HEK293 (cell line): ENCODE data around the gene TAS2R60.

Experiments used
- ZBTB20 ChIP-seq: fragments of 450-650 bp; formaldehyde crosslinking; IDR thresholded peaks from 2 replicates; pipeline ENCODE4 v1.5.1; 2016; ENCODE audit warnings: missing biosample characterization, missing genetic modification characterization
- ZFP3 ChIP-seq: fragments of 450-650 bp; formaldehyde crosslinking; IDR thresholded peaks from 2 replicates; pipeline ENCODE4 v1.5.1; 2016; ENCODE audit warnings: low read depth, missing biosample characterization, missing genetic modification characterization
- ZFP69B ChIP-seq: fragments of 450-650 bp; formaldehyde crosslinking; IDR thresholded peaks from 2 replicates; pipeline ENCODE4 v1.5.1; 2016; ENCODE audit warnings: missing biosample characterization, missing genetic modification characterization
- ZNF184 ChIP-seq: fragments of 450-650 bp; IDR thresholded peaks from 2 replicates; pipeline ENCODE4 v1.5.1; 2018; ENCODE audit warnings: missing biosample characterization, mild to moderate bottlenecking, missing genetic modification characterization
- ZNF274 ChIP-seq, 2 experiments: fragments of 200-500 bp in 1 of 2; fragments of 450-650 bp in 1 of 2; sonication (Bioruptor generic) in 1 of 2; formaldehyde crosslinking in 1 of 2; IDR thresholded peaks; 2 replicates each; pipeline versions ENCODE4 v1.5.1 to v1.6.1; 2014 to 2016; ENCODE audit warnings: borderline replicate concordance in 1 of 2, inconsistent platforms in 1 of 2, low read length in 1 of 2, missing biosample characterization in 1 of 2, missing genetic modification characterization in 1 of 2
- ZNF341 ChIP-seq: fragments of 450-650 bp; formaldehyde crosslinking; IDR thresholded peaks from 2 replicates; pipeline ENCODE4; 2016; ENCODE audit warnings: low read depth, missing biosample characterization, missing genetic modification characterization
- ZNF529 ChIP-seq: fragments of 450-650 bp; formaldehyde crosslinking; IDR thresholded peaks from 2 replicates; pipeline ENCODE4 v1.5.1; 2017; ENCODE audit warnings: missing genetic modification characterization, missing biosample characterization; ENCODE audit not compliant: insufficient replicate concordance
- ZNF544 ChIP-seq: fragments of 450-650 bp; formaldehyde crosslinking; IDR thresholded peaks from 2 replicates; pipeline ENCODE4 v1.5.0; 2017; ENCODE audit warnings: missing biosample characterization, missing genetic modification characterization
- ZNF677 ChIP-seq: fragments of 450-650 bp; IDR thresholded peaks from 2 replicates; pipeline ENCODE4 v1.5.0; 2018; ENCODE audit warnings: missing biosample characterization, mild to moderate bottlenecking, missing genetic modification characterization, moderate library complexity
- ZNF747 ChIP-seq: fragments of 450-650 bp; formaldehyde crosslinking; IDR thresholded peaks from 2 replicates; pipeline ENCODE4 v1.5.1; 2016; ENCODE audit warnings: missing biosample characterization, missing genetic modification characterization
- TF ChIP-seq, protein P1 (sequence below): fragments of 450-650 bp; formaldehyde crosslinking; IDR thresholded peaks from 2 replicates; pipeline ENCODE4 v1.5.1; 2016; ENCODE audit warnings: missing biosample characterization, missing genetic modification characterization
- TF ChIP-seq, protein P2 (sequence below): fragments of 450-650 bp; formaldehyde crosslinking; IDR thresholded peaks from 2 replicates; pipeline ENCODE4 v1.5.1; 2016; ENCODE audit warnings: missing biosample characterization, missing genetic modification characterization

DNA sequence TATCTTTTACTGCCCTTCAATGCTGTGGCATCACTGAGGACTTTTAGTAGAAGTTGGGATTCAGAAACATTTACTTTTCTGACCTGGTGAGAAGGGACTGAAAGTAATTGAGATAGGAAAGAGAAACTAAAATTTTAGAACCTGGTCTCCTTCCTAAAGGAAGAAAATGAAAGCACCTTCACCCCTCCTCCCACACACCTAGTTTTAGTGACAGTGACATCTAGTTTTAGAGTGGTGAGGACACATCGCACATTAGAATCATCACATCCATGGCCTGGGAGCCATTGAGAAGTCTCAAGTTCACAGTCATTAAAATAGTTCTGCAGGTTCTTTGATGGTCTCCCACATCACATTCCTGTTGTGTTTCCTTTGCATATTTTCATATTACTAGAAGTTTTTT is 50.5 kb downstream of the TAS2R60 start:
- TF ChIP-seq ZNF529 (tag by site-specific recombination), result no peak
- no peak for TF ChIP-seq ZNF747
- TF ChIP-seq, protein P1, sequence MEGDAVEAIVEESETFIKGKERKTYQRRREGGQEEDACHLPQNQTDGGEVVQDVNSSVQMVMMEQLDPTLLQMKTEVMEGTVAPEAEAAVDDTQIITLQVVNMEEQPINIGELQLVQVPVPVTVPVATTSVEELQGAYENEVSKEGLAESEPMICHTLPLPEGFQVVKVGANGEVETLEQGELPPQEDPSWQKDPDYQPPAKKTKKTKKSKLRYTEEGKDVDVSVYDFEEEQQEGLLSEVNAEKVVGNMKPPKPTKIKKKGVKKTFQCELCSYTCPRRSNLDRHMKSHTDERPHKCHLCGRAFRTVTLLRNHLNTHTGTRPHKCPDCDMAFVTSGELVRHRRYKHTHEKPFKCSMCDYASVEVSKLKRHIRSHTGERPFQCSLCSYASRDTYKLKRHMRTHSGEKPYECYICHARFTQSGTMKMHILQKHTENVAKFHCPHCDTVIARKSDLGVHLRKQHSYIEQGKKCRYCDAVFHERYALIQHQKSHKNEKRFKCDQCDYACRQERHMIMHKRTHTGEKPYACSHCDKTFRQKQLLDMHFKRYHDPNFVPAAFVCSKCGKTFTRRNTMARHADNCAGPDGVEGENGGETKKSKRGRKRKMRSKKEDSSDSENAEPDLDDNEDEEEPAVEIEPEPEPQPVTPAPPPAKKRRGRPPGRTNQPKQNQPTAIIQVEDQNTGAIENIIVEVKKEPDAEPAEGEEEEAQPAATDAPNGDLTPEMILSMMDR (tag by site-specific recombination), result no peak
- TF ChIP-seq ZNF184 (tag by site-specific recombination), result no peak
- TF ChIP-seq ZBTB20 (tag by site-specific recombination), result no peak
- no peak for TF ChIP-seq ZNF544 (tag by site-specific recombination)
- no peak for TF ChIP-seq ZNF274 (IDR thresholded peaks at IDR 0.05; ENCODE audit: low read length)
- TF ChIP-seq ZNF274 (tag by site-specific recombination; IDR thresholded peaks at IDR 0.05; ENCODE audit: borderline replicate concordance), result no peak
- TF ChIP-seq, protein P2, sequence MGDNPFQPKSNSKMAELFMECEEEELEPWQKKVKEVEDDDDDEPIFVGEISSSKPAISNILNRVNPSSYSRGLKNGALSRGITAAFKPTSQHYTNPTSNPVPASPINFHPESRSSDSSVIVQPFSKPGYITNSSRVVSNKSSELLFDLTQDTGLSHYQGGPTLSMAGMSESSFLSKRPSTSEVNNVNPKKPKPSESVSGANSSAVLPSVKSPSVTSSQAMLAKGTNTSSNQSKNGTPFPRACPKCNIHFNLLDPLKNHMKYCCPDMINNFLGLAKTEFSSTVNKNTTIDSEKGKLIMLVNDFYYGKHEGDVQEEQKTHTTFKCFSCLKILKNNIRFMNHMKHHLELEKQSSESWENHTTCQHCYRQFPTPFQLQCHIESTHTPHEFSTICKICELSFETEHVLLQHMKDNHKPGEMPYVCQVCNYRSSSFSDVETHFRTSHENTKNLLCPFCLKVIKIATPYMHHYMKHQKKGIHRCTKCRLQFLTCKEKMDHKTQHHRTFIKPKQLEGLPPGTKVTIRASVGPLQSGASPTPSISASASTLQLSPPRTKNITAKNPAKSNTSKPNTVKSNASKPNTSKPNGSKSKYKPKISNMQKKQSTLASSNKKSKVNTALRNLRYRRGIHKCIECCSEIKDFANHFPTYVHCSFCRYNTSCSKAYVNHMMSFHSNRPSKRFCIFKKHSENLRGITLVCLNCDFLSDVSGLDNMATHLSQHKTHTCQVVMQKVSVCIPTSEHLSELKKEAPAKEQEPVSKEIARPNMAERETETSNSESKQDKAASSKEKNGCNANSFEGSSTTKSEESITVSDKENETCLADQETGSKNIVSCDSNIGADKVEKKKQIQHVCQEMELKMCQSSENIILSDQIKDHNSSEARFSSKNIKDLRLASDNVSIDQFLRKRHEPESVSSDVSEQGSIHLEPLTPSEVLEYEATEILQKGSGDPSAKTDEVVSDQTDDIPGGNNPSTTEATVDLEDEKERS (tag by site-specific recombination), result no peak
- TF ChIP-seq ZFP3 (tag by site-specific recombination), result no peak
- no peak for TF ChIP-seq ZNF341 (tag by site-specific recombination)
- no peak for TF ChIP-seq ZFP69B (tag by site-specific recombination)
- no peak for TF ChIP-seq ZNF677 (tag by site-specific recombination)
